GM23248 (cell line): ENCODE measurements around the gene ATG13. TPM values are rescaled to one million over a fixed set of nuclear protein-coding genes. Genes with fewer than 3 reads are reported as not detected.

Source experiments
- DNase-seq: peaks from one replicate; pipeline ENCODE4 v3.0.0-alpha.2; 2015
- H2AFZ ChIP-seq: fragments of 200-600 bp; sonication (generic); 2 replicates; pipeline ENCODE4 v1.6.1; 2016; ENCODE audit warnings: antibody characterized with exemption
- H3F3A ChIP-seq: fragments of 200-600 bp; sonication (generic); 2 replicates; pipeline ENCODE4 v1.6.1; 2016; ENCODE audit warnings: mild to moderate bottlenecking, antibody characterized with exemption, mixed run types; ENCODE audit not compliant: insufficient read depth
- H3K27ac ChIP-seq: fragments of 200-600 bp; sonication (generic); 2 replicates; pipeline ENCODE4 v1.5.1; 2016; ENCODE audit warnings: mild to moderate bottlenecking
- H3K27me3 ChIP-seq: fragments of 200-600 bp; sonication (generic); replicated peaks from 2 replicates; pipeline ENCODE4 v1.6.1; 2016; ENCODE audit warnings: mild to moderate bottlenecking; ENCODE audit not compliant: insufficient read depth
- H3K36me3 ChIP-seq: fragments of 200-600 bp; sonication (generic); 2 replicates; pipeline ENCODE4 v1.6.1; 2016; ENCODE audit warnings: low read depth, mild to moderate bottlenecking
- H3K4me1 ChIP-seq: fragments of 200-600 bp; sonication (generic); 2 replicates; pipeline ENCODE4 v1.6.1; 2016; ENCODE audit warnings: mild to moderate bottlenecking; ENCODE audit not compliant: insufficient read depth
- H3K4me2 ChIP-seq: fragments of 200-600 bp; sonication (generic); one replicate; pipeline ENCODE4 v1.6.1; 2016; ENCODE audit warnings: mild to moderate bottlenecking; ENCODE audit not compliant: unreplicated experiment
- H3K4me3 ChIP-seq: fragments of 200-600 bp; sonication (generic); 2 replicates; pipeline ENCODE4 v1.5.1; 2016; ENCODE audit warnings: mild to moderate bottlenecking
- H3K79me2 ChIP-seq: fragments of 200-600 bp; sonication (generic); 2 replicates; pipeline ENCODE4 v1.6.1; 2016; ENCODE audit warnings: mild to moderate bottlenecking; ENCODE audit not compliant: insufficient read depth
- H3K9ac ChIP-seq: fragments of 200-600 bp; sonication (generic); 2 replicates; pipeline ENCODE4 v1.6.1; 2016; ENCODE audit warnings: mild to moderate bottlenecking
- H3K9me2 ChIP-seq: fragments of 200-600 bp; sonication (generic); 2 replicates; pipeline ENCODE4 v1.6.1; 2016; ENCODE audit warnings: mixed run types, mild to moderate bottlenecking, moderate library complexity; ENCODE audit not compliant: insufficient read depth
- H3K9me3 ChIP-seq: fragments of 200-600 bp; sonication (generic); one replicate; pipeline ENCODE4 v1.6.1; 2017; ENCODE audit warnings: low read depth
- H4K20me1 ChIP-seq: fragments of 200-600 bp; sonication (generic); 2 replicates; pipeline ENCODE4 v1.6.0; 2016; ENCODE audit not compliant: insufficient read depth
- EZH2 ChIP-seq: fragments of 200-600 bp; sonication (generic); IDR thresholded peaks from 2 replicates; pipeline ENCODE4 v1.6.1; 2018; ENCODE audit warnings: antibody characterized with exemption, mild to moderate bottlenecking; ENCODE audit not compliant: insufficient read depth, poor library complexity, severe bottlenecking
- EZH2phosphoT487 ChIP-seq: fragments of 200-600 bp; sonication (generic); IDR thresholded peaks from 2 replicates; pipeline ENCODE4 v1.6.1; 2018; ENCODE audit warnings: antibody characterized with exemption, moderate library complexity, mild to moderate bottlenecking, low read depth; ENCODE audit not compliant: insufficient read depth
- WGBS, 2 experiments: methylation state at CpG; one replicate each; pipeline ENCODE4 v1.1.6; 2015 to 2017; ENCODE audit warnings: low lambda C conversion rate in 2 of 2, low coverage in 1 of 2; ENCODE audit errors: missing lambda C conversion rate in 2 of 2; 5-methylcytosine and 5-hydroxymethylcytosine counted together
- in situ Hi-C: fragments of 300-500 bp; cut with MboI; formaldehyde crosslinking; loops from 2 replicates; pipeline ENCODE4 v1.15.0; 2020
- polyA plus RNA-seq: library from polyadenylated mRNA; unstranded; fragments of >200 nt; fragmentation: Nextera tagmentation; extraction: Ambion mirVana; gene quantifications from 2 replicates; pipeline ENCODE4 v1.2.1, GENCODE V29; 2016
- total RNA-seq: library from RNA; depleted of rRNA; stranded (reverse); fragments of >200 nt; shearing (Covaris generic); gene quantifications from 2 replicates; pipeline ENCODE4 v1.2.3, GENCODE V29; 2014

The ATG13 gene
- total and polyA plus RNA-seq, 2 experiments from 2014 or later: 55.1 to 118 TPM

GRCh38 chr11:46609386-46609785 is 8.0 kb upstream of the ATG13 start:
- Histone ChIP-seq H3K9ac (no peak overlapping the region), H3K27ac (no peak overlapping the region), H3K4me2 (no peak overlapping the region), H3K9me2 (no peaks in the 10 kb centered on the region), H3K36me3 (no peaks in the 10 kb centered on the region), H3F3A (no peaks in the 10 kb centered on the region), H3K4me1 (no peaks in the 10 kb centered on the region), H2AFZ (no peak overlapping the region), H3K27me3 (no peaks in the 10 kb centered on the region), H3K4me3 (no peak overlapping the region), H3K9me3 (no peaks in the 10 kb centered on the region), H4K20me1 (no peaks in the 10 kb centered on the region), H3K79me2 (peaks cover 19% of the 10 kb centered on the region)
- WGBS, 2 experiments: 86 to 88% methylated on average over 6 of the region's 6 CpGs
- in situ Hi-C loops: no loop called here
- TF ChIP-seq EZH2phosphoT487: no peak
- TF ChIP-seq EZH2: no peak
- no peak for DNase-seq

GRCh38 chr11:46611526-46612304 is 5.6 kb upstream of the ATG13 start:
- no peaks in the 10 kb centered on the region for H3K36me3 ChIP-seq
- H3K9me3 ChIP-seq: no peaks in the 10 kb centered on the region
- H3K27me3 ChIP-seq: no peaks in the 10 kb centered on the region
- peaks cover 23% of the 10 kb centered on the region; the same call in 1 of the 2 replicates for H3K79me2 ChIP-seq
- no peak overlapping the region for H2AFZ ChIP-seq
- no peak overlapping the region for H3K4me2 ChIP-seq
- no peak for DNase-seq
- H3K27ac ChIP-seq: no peak overlapping the region
- no peak overlapping the region for H3K4me3 ChIP-seq
- H3K4me1 ChIP-seq: peaks cover 8% of the 10 kb centered on the region; the same call in 1 of the 2 replicates
- TF ChIP-seq EZH2phosphoT487: no peak
- TF ChIP-seq EZH2: no peak
- WGBS, 2 experiments: 58 to 62% methylated on average over 5 of the region's 5 CpGs
- no peak overlapping the region for H3K9ac ChIP-seq
- H3F3A ChIP-seq: peaks cover 10% of the 10 kb centered on the region; the same call in 1 of the 2 replicates
- in situ Hi-C loops: no loop called here
- no peaks in the 10 kb centered on the region for H3K9me2 ChIP-seq
- H4K20me1 ChIP-seq: no peaks in the 10 kb centered on the region

GRCh38 chr11:46612326-46612725 is 5.0 kb upstream of the ATG13 start:
- no peaks in the 10 kb centered on the region for H3K9me3 ChIP-seq
- H3K4me3 ChIP-seq: no peak overlapping the region
- H3K36me3 ChIP-seq: no peaks in the 10 kb centered on the region
- TF ChIP-seq EZH2phosphoT487 (no peak), EZH2 (no peak)
- peaks cover 23% of the 10 kb centered on the region; the same call in 1 of the 2 replicates for H3K79me2 ChIP-seq
- H3F3A ChIP-seq: peaks cover 10% of the 10 kb centered on the region; the same call in 1 of the 2 replicates
- no peaks in the 10 kb centered on the region for H3K27me3 ChIP-seq
- no peaks in the 10 kb centered on the region for H4K20me1 ChIP-seq
- 74 to 76% methylated on average over 2 of the region's 2 CpGs for WGBS, 2 experiments
- no peak overlapping the region for H3K27ac ChIP-seq
- H2AFZ ChIP-seq: no peak overlapping the region
- peaks cover 8% of the 10 kb centered on the region; the same call in 1 of the 2 replicates for H3K4me1 ChIP-seq
- H3K4me2 ChIP-seq: no peak overlapping the region
- no peak for DNase-seq
- no peak overlapping the region for H3K9ac ChIP-seq
- in situ Hi-C loops: no loop called here
- no peaks in the 10 kb centered on the region for H3K9me2 ChIP-seq

- peak overlapping the region; percentile 95 for H3K27ac ChIP-seq
- H4K20me1 ChIP-seq: no peaks in the 10 kb centered on the region
- H3K79me2 ChIP-seq: peaks cover 51% of the 10 kb centered on the region
- H3K4me2 ChIP-seq: no peak overlapping the region
- no peak overlapping the region for H2AFZ ChIP-seq
- peaks cover 10% of the 10 kb centered on the region; the same call in 1 of the 2 replicates for H3F3A ChIP-seq
- no peaks in the 10 kb centered on the region for H3K9me2 ChIP-seq
- no peaks in the 10 kb centered on the region for H3K27me3 ChIP-seq
- H3K36me3 ChIP-seq: no peaks in the 10 kb centered on the region
- no peak overlapping the region for H3K4me3 ChIP-seq
- DNase-seq: peak; percentile 53
- 81 to 82% methylated on average over 7 of the region's 7 CpGs for WGBS, 2 experiments
- H3K4me1 ChIP-seq: peaks cover 18% of the 10 kb centered on the region
- in situ Hi-C loops: no loop called here
- TF ChIP-seq EZH2 (no peak), EZH2phosphoT487 (no peak)
- no peaks in the 10 kb centered on the region for H3K9me3 ChIP-seq
- peak overlapping the region; percentile 99; the same call in 1 of the 2 replicates for H3K9ac ChIP-seq
These were observed 1.6 kb upstream of the ATG13 start for GRCh38 chr11:46615756-46616155.
